Naive thymus-derived CD4-positive, alpha-beta T cell (primary cell): Measurements from ENCODE around the gene WDR27. TPM values are rescaled to one million over a fixed set of nuclear protein-coding genes. Genes with fewer than 3 reads are reported as not detected.

Experiments used
- ATAC-seq: fragments of 150-1000 bp; cut with Tn5 transposase; 2 replicates; pipeline ENCODE4 v1.10.0; 2021; ENCODE audit warnings: mild to moderate bottlenecking, moderate library complexity
- CTCF ChIA-PET: fragments of 350-600 bp; sonication (Branson Sonifier 250); formaldehyde crosslinking; loops from one replicate; lab custom pipeline; 2021; ENCODE audit warnings: antibody characterized with exemption; lab: Charles Lee
- POLR2A ChIA-PET: fragments of 350-600 bp; sonication (Branson Sonifier 250); formaldehyde crosslinking; loops from one replicate; lab custom pipeline; 2021; ENCODE audit warnings: antibody characterized with exemption, inconsistent platforms; lab: Charles Lee
- DNase-seq, 9 donors: peaks; one replicate each; pipeline versions ENCODE4 v3.0.0 to v3.0.0-alpha.2; 2020 to 2022; ENCODE audit warnings: mixed read lengths in 1 of 9
- H3K27ac ChIP-seq: one replicate; pipeline ENCODE4 v1.7.0; 2013; ENCODE audit warnings: mild to moderate bottlenecking, low read depth, low read length, moderate library complexity
- H3K27me3 ChIP-seq, 2 donors: one replicate each; pipeline ENCODE4 v1.7.0; 2013; ENCODE audit warnings: low read length in 2 of 2, mild to moderate bottlenecking in 2 of 2, moderate library complexity in 2 of 2; ENCODE audit not compliant: control insufficient read depth in 2 of 2, insufficient read depth in 2 of 2
- H3K36me3 ChIP-seq, 3 experiments: 1 replicate in 2 of 3; 2 replicates in 1 of 3; pipeline ENCODE4 v1.7.0; 2013; ENCODE audit warnings: low read length in 3 of 3, mild to moderate bottlenecking in 3 of 3, moderate library complexity in 1 of 3; ENCODE audit not compliant: insufficient read depth in 3 of 3, control insufficient read depth in 2 of 3
- H3K4me1 ChIP-seq, 2 donors: one replicate each; pipeline ENCODE4 v1.7.0; 2013; ENCODE audit warnings: low read length in 2 of 2, mild to moderate bottlenecking in 2 of 2, moderate library complexity in 1 of 2; ENCODE audit not compliant: control insufficient read depth in 2 of 2, insufficient read depth in 2 of 2
- H3K4me3 ChIP-seq: 2 replicates; pipeline ENCODE4 v1.7.0; 2013; ENCODE audit warnings: mild to moderate bottlenecking, low read length
- H3K9me3 ChIP-seq, 3 experiments: 1 replicate in 2 of 3; 2 replicates in 1 of 3; pipeline ENCODE4 v1.7.0; 2013; ENCODE audit warnings: low read length in 3 of 3; ENCODE audit not compliant: control insufficient read depth in 2 of 3
- H3K27ac Mint-ChIP-seq, 9 donors: one replicate each; pipeline ENCODE4 v1.8.0; 2020 to 2022; ENCODE audit warnings: mixed read lengths in 9 of 9, mild to moderate bottlenecking in 8 of 9, moderate library complexity in 5 of 9, inconsistent platforms in 2 of 9
- H3K27me3 Mint-ChIP-seq, 5 donors: one replicate each; pipeline ENCODE4 v1.8.0; 2021 to 2022; ENCODE audit warnings: mixed read lengths in 5 of 5, mild to moderate bottlenecking in 1 of 5
- H3K36me3 Mint-ChIP-seq, 5 donors: one replicate each; pipeline ENCODE4 v1.8.0; 2020 to 2022; ENCODE audit warnings: mixed read lengths in 5 of 5, mild to moderate bottlenecking in 3 of 5, inconsistent platforms in 1 of 5
- H3K4me1 Mint-ChIP-seq, 7 donors: one replicate each; pipeline ENCODE4 v1.8.0; 2020 to 2022; ENCODE audit warnings: mixed read lengths in 7 of 7, mild to moderate bottlenecking in 3 of 7, inconsistent platforms in 1 of 7
- H3K4me3 Mint-ChIP-seq, 10 donors: one replicate each; pipeline ENCODE4 v1.8.0; 2020 to 2022; ENCODE audit warnings: mild to moderate bottlenecking in 10 of 10, mixed read lengths in 10 of 10, moderate library complexity in 6 of 10, inconsistent platforms in 2 of 10
- H3K9me3 Mint-ChIP-seq, 11 donors: one replicate each; pipeline ENCODE4 v1.8.0; 2020 to 2022; ENCODE audit warnings: mixed read lengths in 11 of 11, mild to moderate bottlenecking in 4 of 11, inconsistent platforms in 1 of 11, moderate library complexity in 1 of 11
- intact Hi-C, 2 donors: fragments of 100-400 bp; cut with micrococcal nuclease; formaldehyde crosslinking; loops; one replicate each; pipeline ENCODE4 v1.15.1; 2023
- polyA plus RNA-seq, 2 donors: library from polyadenylated mRNA; unstranded; fragments of 300-500 nt; fragmentation: Illumina TruSeq; gene quantifications; one replicate each; pipeline ENCODE4 v1.2.3, GENCODE V29; 2021
- total RNA-seq, 6 experiments: library from RNA in 5 of 6; stranded (reverse) in 5 of 6; gene quantifications; 1 replicate in 5 of 6; 2 replicates in 1 of 6; pipeline ENCODE4 v1.2.3 and lab custom pipeline; 2021 to 2026

WDR27 gene
- total and polyA plus RNA-seq, 7 experiments from 2014 or later: 6.7 to 89.0 (median 36.0) TPM

DNA sequence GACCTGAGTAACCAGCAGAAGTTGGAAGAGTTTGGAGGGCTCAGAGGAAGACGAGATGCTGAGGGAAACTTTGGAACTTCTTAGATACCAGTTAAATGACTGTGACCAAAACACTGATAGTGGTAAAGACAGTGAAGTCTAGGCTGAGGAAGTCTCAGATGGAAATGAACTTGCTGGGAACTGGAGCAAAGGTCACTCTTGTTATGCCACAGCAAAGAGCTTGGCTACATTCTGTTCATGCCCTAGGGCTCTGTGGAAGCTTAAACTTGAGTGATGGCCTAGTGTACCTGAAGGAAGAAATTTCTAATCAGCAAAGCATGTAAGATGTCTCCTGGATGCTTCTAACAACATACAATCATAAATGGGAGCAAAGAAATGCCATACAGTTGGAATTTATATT is 24.7 kb downstream of the WDR27 start:
- H3K4me3 Mint-ChIP-seq: no peak overlapping the region

DNA sequence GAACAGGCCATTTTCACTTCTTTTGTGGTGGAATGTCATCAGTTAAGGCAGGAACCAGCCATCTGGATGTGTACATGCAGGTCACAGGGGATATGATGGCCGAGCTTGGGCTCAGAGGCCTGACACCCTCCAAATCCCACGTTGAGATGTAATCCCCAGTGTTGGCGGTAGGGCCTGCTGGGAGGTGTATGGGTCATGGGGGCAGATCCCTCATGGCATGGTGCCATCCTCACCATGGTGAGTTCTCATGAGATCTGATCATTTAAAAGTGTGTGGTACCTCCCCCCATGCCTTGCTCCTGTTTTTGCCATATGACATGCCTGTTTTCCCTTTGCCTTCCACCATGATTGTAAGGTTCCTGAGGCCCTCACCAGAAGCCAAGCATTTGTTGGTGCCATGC is 26.8 kb downstream of the WDR27 start:
- Mint-ChIP-seq H3K4me1 (peaks cover 0 to 4% (median under 1%) of the 10 kb centered on the region in 7 donors), H3K9me3 (peaks cover 0 to 6% (median 0%) of the 10 kb centered on the region in 11 donors), H3K27ac (no peak overlapping the region), H3K36me3 (peaks cover 1 to 58% (median 29%) of the 10 kb centered on the region in 5 donors), H3K27me3 (no peaks in the 10 kb centered on the region), H3K4me3 (no peak overlapping the region)
- Histone ChIP-seq H3K27ac (no peak overlapping the region), H3K4me1 (no peaks in the 10 kb centered on the region), H3K27me3 (no peaks in the 10 kb centered on the region), H3K36me3 (peaks cover 0 to 13% (median 0%) of the 10 kb centered on the region in 3 experiments), H3K4me3 (no peak overlapping the region), H3K9me3 (no peaks in the 10 kb centered on the region)
- ChIA-PET POLR2A (no interaction called here), CTCF (interaction anchor here (0.6 kb wide), 1 partner anchor 15 kb away, joined by 3 read pairs; no protein-coding TSS in a partner anchor)
- intact Hi-C loops: no loop called here
- no peak for DNase-seq
- ATAC-seq: no peak

More for the DNA sequence above, 24.7 kb downstream of the WDR27 start:
- Histone ChIP-seq H3K4me1 (no peaks in the 10 kb centered on the region), H3K27me3 (no peaks in the 10 kb centered on the region), H3K4me3 (no peak overlapping the region), H3K36me3 (peaks cover 0 to 12% (median 0%) of the 10 kb centered on the region in 3 experiments), H3K27ac (no peak overlapping the region), H3K9me3 (no peaks in the 10 kb centered on the region)
- ChIA-PET CTCF (no interaction called here), POLR2A (no interaction called here)
- Mint-ChIP-seq H3K9me3 (peaks cover 0 to 19% (median 4%) of the 10 kb centered on the region in 11 donors), H3K27me3 (no peaks in the 10 kb centered on the region), H3K36me3 (peaks cover 11 to 70% (median 49%) of the 10 kb centered on the region in 5 donors), H3K27ac (no peak overlapping the region), H3K4me1 (peaks cover 0 to 1% (median 0%) of the 10 kb centered on the region in 7 donors)
- intact Hi-C loops: no loop called here
- ATAC-seq: no peak
- no peak for DNase-seq

DNA sequence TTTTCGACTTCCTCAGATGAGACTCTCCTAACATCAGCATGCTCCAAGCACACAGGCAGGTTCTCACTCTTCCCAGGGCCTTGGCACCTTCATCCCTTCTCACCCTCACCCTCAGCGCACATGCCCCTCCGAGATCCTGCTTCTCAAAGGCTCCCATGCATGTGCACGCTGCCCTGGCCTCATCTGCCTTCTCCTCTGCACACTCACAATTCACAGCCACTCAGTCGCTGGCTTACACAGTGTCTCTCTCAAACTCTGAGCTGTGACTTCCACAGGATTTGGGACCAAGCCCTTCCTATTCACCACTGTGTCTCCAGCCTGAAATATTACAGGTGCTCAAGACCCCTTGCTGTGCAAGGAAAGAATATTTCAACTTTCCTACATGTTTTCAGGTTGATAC is 30.3 kb downstream of the WDR27 start:
- ChIA-PET POLR2A (no interaction called here), CTCF (no interaction called here)
- DNase-seq (no peak), ATAC-seq (no peak)
- Mint-ChIP-seq H3K27ac (peak overlapping the region in 1 of 9 donors; percentile 35), H3K36me3 (peaks cover 0 to 55% (median 30%) of the 10 kb centered on the region in 5 donors), H3K9me3 (peaks cover 0 to 6% (median 0%) of the 10 kb centered on the region in 11 donors), H3K27me3 (no peaks in the 10 kb centered on the region), H3K4me3 (no peak overlapping the region), H3K4me1 (peaks cover 0 to 12% (median 3%) of the 10 kb centered on the region in 7 donors)
- H3K27me3 ChIP-seq: no peaks in the 10 kb centered on the region
- no peak overlapping the region for H3K27ac ChIP-seq
- H3K9me3 ChIP-seq: no peaks in the 10 kb centered on the region
- H3K4me3 ChIP-seq: no peak overlapping the region
- H3K4me1 ChIP-seq: no peaks in the 10 kb centered on the region
- intact Hi-C loops: no loop called here
- H3K36me3 ChIP-seq: peaks cover 0 to 21% (median 0%) of the 10 kb centered on the region in 3 experiments

DNA sequence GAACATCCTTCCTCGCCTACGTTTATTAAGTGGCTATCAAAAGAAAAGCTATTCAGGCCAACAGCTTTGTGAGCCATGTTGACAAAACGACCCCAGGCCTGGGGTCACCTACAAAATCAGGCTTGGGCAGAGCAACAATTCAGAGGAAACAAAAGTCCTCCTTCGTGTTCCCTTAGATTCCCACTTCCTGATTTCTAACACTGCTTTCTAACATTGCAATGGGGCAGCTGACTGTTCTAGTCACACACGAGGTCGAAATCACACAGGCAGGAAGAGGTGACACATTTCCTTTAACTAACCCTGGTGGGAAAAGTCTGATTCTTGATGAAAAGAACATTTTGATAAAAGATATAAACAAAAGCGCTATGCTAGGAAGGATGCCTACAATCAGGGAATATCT is 31.9 kb downstream of the WDR27 start:
- peaks cover 0 to 27% (median 0%) of the 10 kb centered on the region in 3 experiments for H3K36me3 ChIP-seq
- Mint-ChIP-seq H3K4me1 (peaks cover 0 to 12% (median 3%) of the 10 kb centered on the region in 7 donors), H3K27me3 (no peaks in the 10 kb centered on the region), H3K9me3 (peaks cover 0 to 6% (median 0%) of the 10 kb centered on the region in 11 donors), H3K4me3 (no peak overlapping the region), H3K36me3 (peaks cover 0 to 50% (median 25%) of the 10 kb centered on the region in 5 donors), H3K27ac (peak overlapping the region in 4 of 9 donors; percentile 4 to 60 (median 38))
- ChIA-PET CTCF (no interaction called here), POLR2A (no interaction called here)
- intact Hi-C loops: no loop called here
- no peaks in the 10 kb centered on the region for H3K4me1 ChIP-seq
- ATAC-seq (no peak), DNase-seq (no peak)
- no peak overlapping the region for H3K27ac ChIP-seq
- H3K27me3 ChIP-seq: no peaks in the 10 kb centered on the region
- no peak overlapping the region for H3K4me3 ChIP-seq
- no peaks in the 10 kb centered on the region for H3K9me3 ChIP-seq

DNA sequence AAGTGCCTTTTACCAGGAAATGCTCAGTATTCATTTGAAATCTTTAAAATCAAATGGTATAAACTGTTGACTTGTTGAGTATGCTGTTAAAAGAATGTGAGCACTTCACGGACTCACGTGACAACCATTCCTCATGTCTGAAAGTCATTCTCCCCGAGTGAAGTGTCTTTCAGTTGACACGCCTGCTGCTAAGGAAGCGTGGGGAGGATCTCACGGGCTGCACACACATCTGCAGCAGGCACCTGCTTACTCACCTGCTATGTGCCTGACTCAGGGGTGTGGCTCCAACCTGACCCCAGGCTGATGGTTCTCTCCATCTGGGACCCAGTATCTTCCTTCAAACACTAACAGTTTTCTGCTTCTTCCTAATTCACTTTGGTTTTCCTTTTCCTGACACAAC is 32.7 kb downstream of the WDR27 start:
- Mint-ChIP-seq H3K9me3 (peaks cover 0 to 1% (median 0%) of the 10 kb centered on the region in 11 donors), H3K27me3 (no peaks in the 10 kb centered on the region), H3K27ac (peak overlapping the region in 4 of 9 donors; percentile 4 to 80 (median 50)), H3K4me1 (peaks cover 0 to 12% (median 3%) of the 10 kb centered on the region in 7 donors), H3K36me3 (peaks cover 0 to 46% (median 18%) of the 10 kb centered on the region in 5 donors), H3K4me3 (no peak overlapping the region)
- Histone ChIP-seq H3K27ac (no peak overlapping the region), H3K9me3 (no peaks in the 10 kb centered on the region), H3K4me3 (no peak overlapping the region), H3K4me1 (no peaks in the 10 kb centered on the region), H3K27me3 (no peaks in the 10 kb centered on the region), H3K36me3 (peaks cover 0 to 29% (median 0%) of the 10 kb centered on the region in 3 experiments)
- no peak for ATAC-seq
- ChIA-PET POLR2A (no interaction called here), CTCF (no interaction called here)
- no peak for DNase-seq
- intact Hi-C loops: no loop called here

DNA sequence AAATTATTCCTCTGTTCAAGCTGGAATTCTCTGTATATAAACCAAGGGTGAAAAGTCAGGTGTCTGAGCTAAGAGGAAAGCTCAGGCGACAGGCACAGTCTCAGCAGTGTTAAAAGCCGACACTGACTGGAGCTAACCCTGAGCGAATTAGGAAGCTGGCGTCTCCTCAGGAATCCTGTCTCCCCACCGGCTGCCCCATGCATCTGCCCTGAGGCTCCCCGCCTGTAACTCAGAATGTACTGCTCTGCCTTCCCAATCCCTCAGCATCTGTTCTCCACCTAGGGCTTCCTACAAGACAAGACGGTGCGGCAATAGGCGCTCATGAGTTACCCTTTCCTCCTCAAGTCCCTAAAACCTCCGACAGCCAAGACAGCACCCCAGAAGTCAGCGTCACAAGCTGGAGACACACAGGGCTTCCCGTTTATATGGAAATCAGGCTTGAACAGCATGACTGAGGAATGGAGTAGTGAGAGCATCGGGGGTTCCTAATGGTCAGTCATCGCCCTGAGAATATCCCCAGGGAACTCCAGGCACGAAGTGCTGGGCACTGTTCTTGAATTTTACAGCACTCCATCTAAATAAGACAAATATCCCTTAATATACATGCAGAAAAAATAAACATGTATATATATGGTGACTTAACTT is 33.5 kb downstream of the WDR27 start:
- Mint-ChIP-seq H3K4me3 (no peak overlapping the region), H3K27me3 (no peaks in the 10 kb centered on the region), H3K27ac (peak overlapping the region in 1 of 9 donors; percentile 28), H3K4me1 (peaks cover 2 to 12% (median 3%) of the 10 kb centered on the region in 7 donors), H3K9me3 (peaks cover 0 to 1% (median 0%) of the 10 kb centered on the region in 11 donors), H3K36me3 (peaks cover 0 to 45% (median 21%) of the 10 kb centered on the region in 5 donors)
- Histone ChIP-seq H3K4me1 (no peaks in the 10 kb centered on the region), H3K9me3 (no peaks in the 10 kb centered on the region), H3K4me3 (no peak overlapping the region), H3K27me3 (no peaks in the 10 kb centered on the region), H3K36me3 (peaks cover 0 to 37% (median 0%) of the 10 kb centered on the region in 3 experiments), H3K27ac (no peak overlapping the region)
- POLR2A ChIA-PET: no interaction called here
- CTCF ChIA-PET: no interaction called here
- intact Hi-C loops: no loop called here
- ATAC-seq (no peak), DNase-seq (no peak)
